Ishikawa (cell line): ENCODE data around the gene MTNR1B.

Experiments used
- CEBPB ChIP-seq: IDR thresholded peaks from 2 replicates; pipeline ENCODE4 v1.6.1; 2012
- CREB1 ChIP-seq: IDR thresholded peaks from 2 replicates; pipeline ENCODE4 v1.6.1; 2012; ENCODE audit warnings: low read depth
- EGR1 ChIP-seq: IDR thresholded peaks from 2 replicates; pipeline ENCODE4 v1.6.1; 2012
- EP300 ChIP-seq: IDR thresholded peaks from 2 replicates; pipeline ENCODE4 v1.6.1; 2012; ENCODE audit warnings: borderline replicate concordance
- FOXM1 ChIP-seq: IDR thresholded peaks from 2 replicates; pipeline ENCODE4 v1.6.1; 2012; ENCODE audit warnings: low read depth, borderline replicate concordance
- MAX ChIP-seq: IDR thresholded peaks from 2 replicates; pipeline ENCODE4 v1.6.1; 2012
- NFIC ChIP-seq: IDR thresholded peaks from 2 replicates; pipeline ENCODE4 v1.6.1; 2012
- RAD21 ChIP-seq: IDR thresholded peaks from 2 replicates; pipeline ENCODE4 v1.6.1; 2012; ENCODE audit warnings: low read depth
- REST ChIP-seq: IDR thresholded peaks from 2 replicates; pipeline ENCODE4 v1.6.1; 2012; ENCODE audit warnings: low read depth, mild to moderate bottlenecking
- TAF1 ChIP-seq: IDR thresholded peaks from 2 replicates; pipeline ENCODE4 v1.6.1; 2012; ENCODE audit warnings: low read depth, mild to moderate bottlenecking
- TCF12 ChIP-seq: IDR thresholded peaks from 2 replicates; pipeline ENCODE4 v1.6.1; 2012; ENCODE audit warnings: low read depth
- TEAD4 ChIP-seq: IDR thresholded peaks from 2 replicates; pipeline ENCODE4 v1.6.1; 2012
- USF1 ChIP-seq: IDR thresholded peaks from 2 replicates; pipeline ENCODE4 v1.6.1; 2012
- YY1 ChIP-seq: IDR thresholded peaks from 2 replicates; pipeline ENCODE4 v1.6.1; 2012; ENCODE audit warnings: low read depth
- ZBTB7A ChIP-seq: IDR thresholded peaks from 2 replicates; pipeline ENCODE4 v1.6.1; 2012; ENCODE audit warnings: low read depth

MTNR1B gene

GRCh38 chr11:92978271-92979111 is 9.0 kb downstream of the MTNR1B start:
- TF ChIP-seq EP300 (no peak), CEBPB (no peak), ZBTB7A (no peak), MAX (no peak), CREB1 (no peak), RAD21 (no peak), TCF12 (no peak), TAF1 (no peak), NFIC (no peak), YY1 (no peak), FOXM1 (no peak), EGR1 (no peak), REST (no peak), USF1 (no peak), TEAD4 (no peak)

GRCh38 chr11:92979176-92979575 is 9.7 kb downstream of the MTNR1B start:
- TF ChIP-seq RAD21 (no peak), CREB1 (no peak), ZBTB7A (no peak), YY1 (no peak)

- TF ChIP-seq ZBTB7A: no peak
- no peak for TF ChIP-seq TCF12
- TF ChIP-seq CEBPB: no peak
- TF ChIP-seq RAD21: no peak
- no peak for TF ChIP-seq FOXM1
- TF ChIP-seq USF1: no peak
- TF ChIP-seq TAF1: no peak
- TF ChIP-seq MAX: no peak
These were observed 10.9 kb downstream of the MTNR1B start for GRCh38 chr11:92980312-92980711.

GRCh38 chr11:92981508-92982043 is 12.1 kb downstream of the MTNR1B start:
- TF ChIP-seq CREB1: no peak
- no peak for TF ChIP-seq FOXM1
- TF ChIP-seq YY1: no peak
- no peak for TF ChIP-seq TAF1
- TF ChIP-seq CEBPB: no peak
- no peak for TF ChIP-seq NFIC
- TF ChIP-seq TCF12: no peak

- TF ChIP-seq CREB1: no peak
- no peak for TF ChIP-seq RAD21
- TF ChIP-seq USF1: no peak
- no peak for TF ChIP-seq MAX
- TF ChIP-seq FOXM1: no peak
- TF ChIP-seq REST: no peak
- TF ChIP-seq TCF12: no peak
- TF ChIP-seq EGR1: no peak
- TF ChIP-seq ZBTB7A: no peak
- no peak for TF ChIP-seq NFIC
- no peak for TF ChIP-seq YY1
These were observed 17.1 kb downstream of the MTNR1B start for GRCh38 chr11:92986585-92986984.
